ENCODE results near the gene ATP2C2.
"Not testable (repeated sequence)": the region's sequence is repeated elsewhere in the genome, so short reads cannot be mapped to it uniquely, and the experiment has no call there.

Gene ATP2C2

GRCh38 chr16:84367750-84368307, 509 bp upstream of the ATP2C2 start:
- no peak for DNase-seq

- no peak for DNase-seq
Observed at GRCh38 chr16:84369105-84369504, 767 bp downstream of the ATP2C2 start.

- DNase-seq = no peak
Observed at GRCh38 chr16:84369938-84370627, 1.7 kb downstream of the ATP2C2 start.

- no peak for DNase-seq
Observed at GRCh38 chr16:84370723-84371552, 2.6 kb downstream of the ATP2C2 start.

GRCh38 chr16:84371553-84371865, 3.2 kb downstream of the ATP2C2 start:
- DNase-seq = no peak

GRCh38 chr16:84373907-84374489, 5.7 kb downstream of the ATP2C2 start:
- no peak for DNase-seq

- DNase-seq = no peak
Observed at GRCh38 chr16:84378099-84378498, 9.8 kb downstream of the ATP2C2 start.

GRCh38 chr16:84378567-84378966, 10.2 kb downstream of the ATP2C2 start:
- DNase-seq = no peak

- DNase-seq = no peak
Observed at GRCh38 chr16:84379008-84379708, 10.8 kb downstream of the ATP2C2 start.

GRCh38 chr16:84379709-84380362, 11.5 kb downstream of the ATP2C2 start:
- DNase-seq = no peak

- DNase-seq = no peak
Observed at GRCh38 chr16:84380405-84380804, 12.1 kb downstream of the ATP2C2 start.

GRCh38 chr16:84382396-84382795, 14.1 kb downstream of the ATP2C2 start:
- no peak for DNase-seq

- no peak for DNase-seq
Observed at GRCh38 chr16:84383106-84383505, 14.8 kb downstream of the ATP2C2 start.

GRCh38 chr16:84386047-84386446, 17.7 kb downstream of the ATP2C2 start:
- DNase-seq = no peak

- no peak for DNase-seq
Observed at GRCh38 chr16:84387021-84387420, 18.7 kb downstream of the ATP2C2 start.

- DNase-seq = no peak
Observed at GRCh38 chr16:84390131-84390785, 21.9 kb downstream of the ATP2C2 start.

GRCh38 chr16:84391151-84392030, 23.1 kb downstream of the ATP2C2 start:
- DNase-seq = no peak

GRCh38 chr16:84392031-84392360, 23.7 kb downstream of the ATP2C2 start:
- DNase-seq = no peak

- not testable (repeated sequence) for DNase-seq
Observed at GRCh38 chr16:84396082-84396481, 27.7 kb downstream of the ATP2C2 start.

- no peak for DNase-seq
Observed at GRCh38 chr16:84396537-84397008, 28.2 kb downstream of the ATP2C2 start.

- DNase-seq = no peak
Observed at GRCh38 chr16:84397090-84397489, 28.8 kb downstream of the ATP2C2 start.

All from stimulated activated CD8-positive, alpha-beta memory T cell treated with anti-CD3 and anti-CD28 coated beads, Interleukin-4, amount 100 ng/mL, for 48 hours (primary cell).